RPMI8226 (cell line): ENCODE measurements around the gene IKZF2.

Source experiments
- DNase-seq: peaks from one replicate; pipeline ENCODE4 v3.0.0-alpha.2; 2015

The IKZF2 gene

GRCh38 chr2:212953170-212953920, 198.1 kb downstream of the IKZF2 start:
- no peak for DNase-seq

GRCh38 chr2:212949786-212950185, 201.6 kb downstream of the IKZF2 start:
- DNase-seq: no peak
